Fibroblast of mammary gland (primary cell): Measurements from ENCODE around the gene UST.

Experiments
- DNase-seq: peaks from one replicate; pipeline ENCODE4 v3.0.0-alpha.2; 2010; ENCODE audit warnings: low read depth
- H3K4me3 ChIP-seq: 2 replicates; pipeline ENCODE4 v1.5.1; 2011; ENCODE audit warnings: low read depth, mild to moderate bottlenecking, low read length, moderate library complexity; ENCODE audit not compliant: control insufficient read depth
- CTCF ChIP-seq: conservative IDR thresholded peaks from 2 replicates; pipeline ENCODE4 v1.5.1; 2011; ENCODE audit warnings: low read depth, low read length, inconsistent platforms; ENCODE audit not compliant: control insufficient read depth, insufficient read depth

The UST gene

GRCh38 chr6:149125309-149125708 lies 378.5 kb downstream of the UST start:
- H3K4me3 ChIP-seq: no peak overlapping the region
- no peak for DNase-seq
- no peak for TF ChIP-seq CTCF
